Measurements from ENCODE around the gene UGT1A3.

The UGT1A3 gene

DNA sequence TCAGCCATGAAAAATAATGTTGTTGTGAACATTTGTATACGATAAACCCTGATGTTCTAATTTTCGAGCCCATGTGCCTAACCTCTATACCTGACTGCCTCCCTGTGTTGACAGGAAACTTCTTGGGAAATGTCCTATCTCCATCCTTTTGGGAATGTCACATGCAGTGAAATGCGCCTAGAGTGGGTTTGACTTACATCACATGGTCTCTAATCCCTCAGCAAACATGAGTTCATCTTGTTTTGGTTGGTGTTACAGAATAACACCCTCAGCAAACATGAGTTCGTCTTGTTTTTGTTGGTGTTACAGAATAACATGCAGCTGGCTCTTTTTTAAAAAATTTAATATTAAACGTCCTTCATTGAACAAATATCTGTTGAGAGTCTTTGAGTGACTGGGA is 40.5 kb upstream of the UGT1A3 start:
- H3K4me2 ChIP-seq (ENCODE audit: low read depth, low read length, poor library complexity, severe bottlenecking): no peak overlapping the region
- no peak overlapping the region for H3K4me3 ChIP-seq (ENCODE audit: low read length, poor library complexity, severe bottlenecking)
- TF ChIP-seq EZH2phosphoT487 (IDR thresholded peaks at IDR 0.05; ENCODE audit: borderline replicate concordance) (no peak), CTCF (conservative IDR thresholded peaks at IDR 0.05; ENCODE audit: low read length) (no peak)
- H3F3A ChIP-seq (ENCODE audit: low read depth): no peaks in the 10 kb centered on the region
- H3K4me1 ChIP-seq (ENCODE audit: insufficient read depth, low read length, poor library complexity, severe bottlenecking): no peaks in the 10 kb centered on the region
- no peak overlapping the region for H2AFZ ChIP-seq (ENCODE audit: low read length)
- H3K9me2 ChIP-seq (replicated peaks; ENCODE audit: low read depth, low read length): no peaks in the 10 kb centered on the region
- no peaks in the 10 kb centered on the region for H3K36me3 ChIP-seq (ENCODE audit: insufficient read depth, low read length)
- H4K20me1 ChIP-seq (ENCODE audit: insufficient read depth, low read length, poor library complexity, severe bottlenecking): no peaks in the 10 kb centered on the region
- H3K27me3 ChIP-seq (ENCODE audit: insufficient read depth, low read length, poor library complexity, severe bottlenecking): no peaks in the 10 kb centered on the region
- H3K9ac ChIP-seq (ENCODE audit: low read depth, low read length, poor library complexity, severe bottlenecking): no peak overlapping the region
- no peaks in the 10 kb centered on the region for H3K79me2 ChIP-seq (ENCODE audit: insufficient read depth, low read length)
- H3K9me3 ChIP-seq (ENCODE audit: insufficient read depth, low read depth, low read length): no peaks in the 10 kb centered on the region

DNA sequence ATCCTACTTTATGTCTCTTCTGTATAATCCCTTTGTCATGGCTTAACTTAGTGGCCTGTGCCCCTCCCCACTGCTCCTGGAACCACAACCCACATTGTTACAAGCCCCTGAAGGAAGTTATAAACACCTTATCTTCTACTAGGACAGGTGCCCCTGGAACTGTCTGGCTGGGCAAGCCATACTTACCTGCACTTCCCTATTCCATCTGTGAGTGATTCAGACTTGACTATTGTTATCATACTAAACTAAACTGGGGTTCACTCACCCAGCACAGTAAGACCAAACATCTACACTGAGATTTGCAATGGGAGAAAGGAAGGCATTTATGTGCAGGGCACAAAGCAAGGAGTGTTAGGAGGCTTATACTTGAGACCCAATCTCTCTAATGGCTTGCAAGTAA is 39.8 kb upstream of the UGT1A3 start:
- Histone ChIP-seq H3K4me2 (ENCODE audit: low read depth, low read length, poor library complexity, severe bottlenecking) (no peak overlapping the region), H3K4me3 (ENCODE audit: low read length, poor library complexity, severe bottlenecking) (no peak overlapping the region), H3K9me3 (ENCODE audit: insufficient read depth, low read depth, low read length) (no peaks in the 10 kb centered on the region), H4K20me1 (ENCODE audit: insufficient read depth, low read length, poor library complexity, severe bottlenecking) (no peaks in the 10 kb centered on the region), H2AFZ (ENCODE audit: low read length) (no peak overlapping the region), H3K9me2 (replicated peaks; ENCODE audit: low read depth, low read length) (no peaks in the 10 kb centered on the region), H3K36me3 (ENCODE audit: insufficient read depth, low read length) (no peaks in the 10 kb centered on the region), H3K27me3 (ENCODE audit: insufficient read depth, low read length, poor library complexity, severe bottlenecking) (no peaks in the 10 kb centered on the region), H3K79me2 (ENCODE audit: insufficient read depth, low read length) (no peaks in the 10 kb centered on the region), H3F3A (ENCODE audit: low read depth) (no peaks in the 10 kb centered on the region), H3K9ac (ENCODE audit: low read depth, low read length, poor library complexity, severe bottlenecking) (no peak overlapping the region), H3K4me1 (ENCODE audit: insufficient read depth, low read length, poor library complexity, severe bottlenecking) (no peaks in the 10 kb centered on the region)
- TF ChIP-seq EZH2phosphoT487 (IDR thresholded peaks at IDR 0.05; ENCODE audit: borderline replicate concordance) (no peak), CTCF (conservative IDR thresholded peaks at IDR 0.05; ENCODE audit: low read length) (no peak)

GRCh38 chr2:233689501-233689900 is 39.3 kb upstream of the UGT1A3 start:
- no peaks in the 10 kb centered on the region for H3K4me1 ChIP-seq (ENCODE audit: insufficient read depth, low read length, poor library complexity, severe bottlenecking)
- H3F3A ChIP-seq (ENCODE audit: low read depth): no peaks in the 10 kb centered on the region
- no peak overlapping the region for H3K9ac ChIP-seq (ENCODE audit: low read depth, low read length, poor library complexity, severe bottlenecking)

More at GRCh38 chr2:233689501-233689900, 39.3 kb upstream of the UGT1A3 start:
- TF ChIP-seq EZH2phosphoT487 (IDR thresholded peaks at IDR 0.05; ENCODE audit: borderline replicate concordance) (no peak), CTCF (conservative IDR thresholded peaks at IDR 0.05; ENCODE audit: low read length) (no peak)
- Histone ChIP-seq H3K4me3 (ENCODE audit: low read length, poor library complexity, severe bottlenecking) (no peak overlapping the region), H3K79me2 (ENCODE audit: insufficient read depth, low read length) (no peaks in the 10 kb centered on the region), H3K36me3 (ENCODE audit: insufficient read depth, low read length) (no peaks in the 10 kb centered on the region), H2AFZ (ENCODE audit: low read length) (no peak overlapping the region), H3K9me2 (replicated peaks; ENCODE audit: low read depth, low read length) (no peaks in the 10 kb centered on the region), H3K4me2 (ENCODE audit: low read depth, low read length, poor library complexity, severe bottlenecking) (no peak overlapping the region), H3K9me3 (ENCODE audit: insufficient read depth, low read depth, low read length) (no peaks in the 10 kb centered on the region), H3K27me3 (ENCODE audit: insufficient read depth, low read length, poor library complexity, severe bottlenecking) (no peaks in the 10 kb centered on the region), H4K20me1 (ENCODE audit: insufficient read depth, low read length, poor library complexity, severe bottlenecking) (no peaks in the 10 kb centered on the region)
